H1 (cell line): ENCODE data around the gene EDA. TPM values are rescaled to one million over a fixed set of nuclear protein-coding genes. Genes with fewer than 3 reads are reported as not detected.

ENCODE experiments used
- CTCF ChIA-PET: fragments of 300-600 bp; sonication (Branson Sonifier 250); formaldehyde crosslinking; loops from one replicate; lab custom pipeline; 2021; ENCODE audit not compliant: partially characterized antibody; lab: Charles Lee
- POLR2A ChIA-PET: fragments of 300-600 bp; sonication (Branson Sonifier 250); formaldehyde crosslinking; loops from one replicate; lab custom pipeline; 2021; ENCODE audit warnings: inconsistent platforms; ENCODE audit not compliant: partially characterized antibody; lab: Charles Lee
- DNase-seq, 2 experiments: peaks; one replicate each; pipeline versions ENCODE4 v3.0.0 to v3.0.0-alpha.2; 2010 to 2022; ENCODE audit warnings: low spot score in 2 of 2, low read depth in 1 of 2, mixed read lengths in 1 of 2
- FAIRE-seq: peaks from 2 replicates; lab custom pipeline; 2011; peaks lifted over from hg19 to GRCh38; lab: Jason Lieb, UNC
- H2AFZ ChIP-seq: 2 replicates; pipeline ENCODE4 v1.8.1; 2012; ENCODE audit warnings: low read length, inconsistent platforms
- H2AK5ac ChIP-seq: 2 replicates; pipeline ENCODE4 v1.6.1; 2013; ENCODE audit warnings: low read depth, low read length
- H2BK120ac ChIP-seq: replicated peaks from 2 replicates; pipeline ENCODE3; 2013; ENCODE audit warnings: low read depth, low read length, inconsistent platforms
- H2BK12ac ChIP-seq: 2 replicates; pipeline ENCODE4 v1.6.1; 2013; ENCODE audit warnings: low read depth, low read length
- H2BK15ac ChIP-seq: 2 replicates; pipeline ENCODE4 v1.6.1; 2013; ENCODE audit warnings: low read length
- H2BK20ac ChIP-seq: 2 replicates; pipeline ENCODE4 v1.6.1; 2013; ENCODE audit warnings: low read length
- H2BK5ac ChIP-seq: 2 replicates; pipeline ENCODE4 v1.6.1; 2013; ENCODE audit warnings: low read depth, low read length
- H3K14ac ChIP-seq: 2 replicates; pipeline ENCODE4 v1.6.1; 2013; ENCODE audit warnings: inconsistent platforms; ENCODE audit not compliant: insufficient read length
- H3K18ac ChIP-seq: 2 replicates; pipeline ENCODE4 v1.6.1; 2013; ENCODE audit warnings: low read length; ENCODE audit errors: extremely low read depth
- H3K23ac ChIP-seq: 2 replicates; pipeline ENCODE4 v1.6.1; 2013; ENCODE audit warnings: inconsistent platforms; ENCODE audit not compliant: insufficient read length
- H3K23me2 ChIP-seq: 2 replicates; pipeline ENCODE4 v1.6.1; 2013; ENCODE audit warnings: low read depth, low read length
- H3K27ac ChIP-seq: 2 replicates; pipeline ENCODE4 v1.6.1; 2011; ENCODE audit warnings: low read depth, low read length, inconsistent platforms
- H3K27me3 ChIP-seq, 4 experiments: replicated peaks in 1 of 4; 1 replicate in 1 of 4; 2 replicates in 3 of 4; pipeline versions ENCODE4 v1.6.1 to v1.8.1; 2011 to 2013; ENCODE audit warnings: low read length in 3 of 4, mild to moderate bottlenecking in 3 of 4, inconsistent platforms in 2 of 4, mixed read lengths in 2 of 4, moderate library complexity in 1 of 4; ENCODE audit not compliant: control insufficient read depth in 3 of 4, insufficient read depth in 3 of 4; ENCODE audit errors: extremely low read depth in 1 of 4
- H3K36me3 ChIP-seq, 4 experiments: 2 replicates each; pipeline versions ENCODE4 v1.6.1 to v1.8.1; 2011 to 2013; ENCODE audit warnings: mild to moderate bottlenecking in 4 of 4, low read length in 3 of 4, moderate library complexity in 2 of 4, control low read depth in 1 of 4, inconsistent platforms in 1 of 4; ENCODE audit not compliant: insufficient read depth in 4 of 4, control insufficient read depth in 2 of 4
- H3K4ac ChIP-seq: replicated peaks from 2 replicates; pipeline ENCODE3; 2013; ENCODE audit warnings: low read length, low read depth, mixed read lengths, inconsistent platforms; ENCODE audit not compliant: insufficient read length
- H3K4me1 ChIP-seq, 4 experiments: replicated peaks in 1 of 4; 1 replicate in 1 of 4; 2 replicates in 3 of 4; pipeline versions ENCODE4 v1.6.1 to v1.8.1; 2011 to 2013; ENCODE audit warnings: low read length in 3 of 4, inconsistent platforms in 2 of 4, mixed read lengths in 1 of 4; ENCODE audit not compliant: insufficient read depth in 4 of 4, control insufficient read depth in 3 of 4
- H3K4me2 ChIP-seq, 2 experiments: 2 replicates each; pipeline versions ENCODE4 v1.6.1 to v1.8.1; 2011 to 2013; ENCODE audit warnings: low read depth in 2 of 2, low read length in 2 of 2, control low read depth in 1 of 2, inconsistent platforms in 1 of 2, mild to moderate bottlenecking in 1 of 2; ENCODE audit not compliant: insufficient read depth in 1 of 2
- H3K4me3 ChIP-seq, 4 experiments: fragments of 200-600, 300-600 bp in 1 of 4; sonication (generic), shearing (Covaris generic), sonication (Bioruptor Twin) in 1 of 4; 2 replicates each; pipeline versions ENCODE4 v1.5.1 to v1.8.1; 2011 to 2016; ENCODE audit warnings: low read length in 4 of 4, low read depth in 3 of 4, control low read depth in 2 of 4, inconsistent platforms in 2 of 4, mild to moderate bottlenecking in 2 of 4, mixed read lengths in 1 of 4, moderate library complexity in 1 of 4; ENCODE audit not compliant: insufficient read depth in 2 of 4; ENCODE audit errors: extremely low read depth in 1 of 4
- H3K56ac ChIP-seq: replicated peaks from 2 replicates; pipeline ENCODE3; 2013; ENCODE audit warnings: low read depth, mild to moderate bottlenecking, mixed read lengths, low read length, inconsistent platforms; ENCODE audit not compliant: insufficient read length
- H3K79me1 ChIP-seq: 2 replicates; pipeline ENCODE4 v1.6.1; 2013; ENCODE audit warnings: low read depth, low read length, control low read depth
- H3K79me2 ChIP-seq, 2 experiments: 2 replicates each; pipeline versions ENCODE4 v1.6.1 to v1.8.1; 2012 to 2013; ENCODE audit warnings: low read length in 2 of 2, mild to moderate bottlenecking in 2 of 2, inconsistent platforms in 1 of 2; ENCODE audit not compliant: insufficient read depth in 2 of 2, control insufficient read depth in 1 of 2
- H3K9ac ChIP-seq, 4 experiments: replicated peaks in 1 of 4; 1 replicate in 1 of 4; 2 replicates in 3 of 4; pipeline versions ENCODE4 v1.6.1 to v1.8.1; 2011 to 2013; ENCODE audit warnings: low read depth in 3 of 4, low read length in 3 of 4, control low read depth in 2 of 4, mild to moderate bottlenecking in 2 of 4, moderate library complexity in 2 of 4, inconsistent platforms in 1 of 4; ENCODE audit errors: extremely low read depth in 1 of 4
- H3K9me3 ChIP-seq, 2 experiments: 2 replicates each; pipeline versions ENCODE4 v1.6.1 to v1.8.1; 2012 to 2013; ENCODE audit warnings: mild to moderate bottlenecking in 2 of 2, moderate library complexity in 2 of 2, control low read depth in 1 of 2, inconsistent platforms in 1 of 2, low read depth in 1 of 2, low read length in 1 of 2, mixed read lengths in 1 of 2; ENCODE audit not compliant: insufficient read depth in 2 of 2
- H4K20me1 ChIP-seq, 2 experiments: replicated peaks in 1 of 2; 2 replicates each; pipeline versions ENCODE3 to v1.8.1; 2011 to 2013; ENCODE audit warnings: inconsistent platforms in 2 of 2, low read length in 2 of 2, mild to moderate bottlenecking in 1 of 2; ENCODE audit not compliant: insufficient read depth in 2 of 2, control insufficient read depth in 1 of 2
- H4K5ac ChIP-seq: 2 replicates; pipeline ENCODE4 v1.6.1; 2013; ENCODE audit warnings: low read length, low read depth, mixed read lengths, inconsistent platforms; ENCODE audit not compliant: insufficient read length
- H4K8ac ChIP-seq: 2 replicates; pipeline ENCODE4 v1.8.0; 2013; ENCODE audit warnings: mild to moderate bottlenecking, moderate library complexity, low read length, inconsistent platforms; ENCODE audit not compliant: insufficient read depth; ENCODE audit errors: extremely low read depth
- H4K91ac ChIP-seq: replicated peaks from 2 replicates; pipeline ENCODE3; 2013; ENCODE audit warnings: low read length, mixed read lengths, inconsistent platforms; ENCODE audit not compliant: insufficient read length
- CHD7 ChIP-seq: fragments of 300-600 bp; sonication (generic); IDR thresholded peaks from 2 replicates; pipeline ENCODE4 v1.7.1; 2012; ENCODE audit warnings: low read length, moderate library complexity, mild to moderate bottlenecking, inconsistent platforms; ENCODE audit not compliant: insufficient replicate concordance
- WGBS, 2 experiments: shearing (Covaris generic) in 1 of 2; methylation state at CpG; one replicate each; pipeline versions ENCODE4 v1.1.6 to v1.1.7; 2013 to 2015; ENCODE audit warnings: low lambda C conversion rate in 2 of 2, mixed read lengths in 2 of 2, inconsistent platforms in 1 of 2, low coverage in 1 of 2, missing lambda C conversion rate in 1 of 2; ENCODE audit not compliant: insufficient replicate concordance in 2 of 2, insufficient coverage in 1 of 2, insufficient read length in 1 of 2; ENCODE audit errors: extremely low coverage in 1 of 2, missing lambda C conversion rate in 1 of 2; 5-methylcytosine and 5-hydroxymethylcytosine counted together
- polyA plus RNA-seq, 7 experiments: library from polyadenylated mRNA; depleted of rRNA in 3 of 7; stranded (reverse) in 5 of 7; unstranded in 2 of 7; fragments of >200 nt in 5 of 7; fragments of 200-250 nt in 2 of 7; gene quantifications; 1 replicate in 5 of 7; 2 replicates in 1 of 7; 4 replicates in 1 of 7; pipeline versions ENCODE4 v1.2.1 to v1.2.3, GENCODE V29; 2011 to 2013; ENCODE audit warnings: missing spikeins in 2 of 7, mixed read lengths in 2 of 7
- total RNA-seq: library from RNA; stranded (reverse); fragmentation: NEBNext Ultra II Directional; extraction: Animal tissue kit (Norgen Biotek cat#: 25700); gene quantifications from 2 replicates; pipeline ENCODE4 v1.2.1, GENCODE V29; 2021

The EDA gene
- total and polyA plus RNA-seq, 2 of the 8 experiments (the other 6 are each of a cell fraction or from before 2014, with no cell fraction given), result 7.5 to 10.5 TPM

GRCh38 chrX:69748055-69748454, 132.1 kb downstream of the EDA start:
- H3K79me1 ChIP-seq, result no peaks in the 10 kb centered on the region
- H4K8ac ChIP-seq, result no peak overlapping the region
- no peak overlapping the region for H3K27ac ChIP-seq
- no peak overlapping the region for H3K14ac ChIP-seq
- ChIA-PET CTCF (no interaction called here), POLR2A (no interaction called here)
- H3K4ac ChIP-seq, result no peak overlapping the region
- H2BK5ac ChIP-seq, result no peak overlapping the region
- H3K18ac ChIP-seq, result no peak overlapping the region
- no peaks in the 10 kb centered on the region for H3K23me2 ChIP-seq
- H4K20me1 ChIP-seq, result no peaks in the 10 kb centered on the region
- 75% methylated on average over 1 of the region's 1 CpG; no CpG with 5 or more reads in 1 of the 2 experiments for WGBS, 2 experiments
- H2BK120ac ChIP-seq, result no peak overlapping the region
- H3K9me3 ChIP-seq, result no peaks in the 10 kb centered on the region
- no peak overlapping the region for H3K9ac ChIP-seq
- no peak overlapping the region for H2BK15ac ChIP-seq
- no peaks in the 10 kb centered on the region for H3K27me3 ChIP-seq
- H2AFZ ChIP-seq, result no peak overlapping the region
- no peak overlapping the region for H3K4me3 ChIP-seq
- FAIRE-seq (no peak), DNase-seq (no peak)
- no peak overlapping the region for H2AK5ac ChIP-seq
- H4K91ac ChIP-seq, result no peak overlapping the region
- no peak overlapping the region for H3K4me2 ChIP-seq
- no peak overlapping the region for H2BK12ac ChIP-seq
- H3K36me3 ChIP-seq, result no peaks in the 10 kb centered on the region
- H2BK20ac ChIP-seq, result no peak overlapping the region
- H4K5ac ChIP-seq, result no peak overlapping the region
- no peak overlapping the region for H3K56ac ChIP-seq
- no peak overlapping the region for H3K23ac ChIP-seq
- no peaks in the 10 kb centered on the region for H3K4me1 ChIP-seq
- no peaks in the 10 kb centered on the region for H3K79me2 ChIP-seq
- no peak for TF ChIP-seq CHD7
